ENCODE measurements around the gene PCBP4. TPM values are rescaled to one million over a fixed set of nuclear protein-coding genes. Genes with fewer than 3 reads are reported as not detected.

The PCBP4 gene
- total RNA-seq, 1 experiment from 2014 or later = 28.7 TPM

- TF ChIP-seq OVOL2 (CRISPR knock-in tag; IDR thresholded peaks at IDR 0.05; ENCODE audit: borderline replicate concordance) (no peak), SMAD4 (CRISPR knock-in tag; IDR thresholded peaks at IDR 0.05) (no peak), NFYB (CRISPR knock-in tag; conservative IDR thresholded peaks at IDR 0.05; ENCODE audit: low read depth) (peak; percentile 89), CBFB (CRISPR knock-in tag; IDR thresholded peaks at IDR 0.05; ENCODE audit: low read depth) (no peak), E2F5 (CRISPR knock-in tag; IDR thresholded peaks at IDR 0.05) (peak; percentile 60; the same call in 1 of the 2 replicates), ZBTB43 (CRISPR knock-in tag; IDR thresholded peaks at IDR 0.05) (peak; percentile 48; the same call in 1 of the 2 replicates), FOXK1 (CRISPR knock-in tag; IDR thresholded peaks at IDR 0.05) (peak; percentile 86), ZBTB21 (CRISPR knock-in tag; IDR thresholded peaks at IDR 0.05; ENCODE audit: borderline replicate concordance) (no peak), ESRRA (CRISPR knock-in tag; IDR thresholded peaks at IDR 0.05; ENCODE audit: borderline replicate concordance) (no peak), TCF7 (CRISPR knock-in tag; IDR thresholded peaks at IDR 0.05; ENCODE audit: low read depth) (no peak), SOX15 (CRISPR knock-in tag; IDR thresholded peaks at IDR 0.05) (no peak), GABPB1 (CRISPR knock-in tag; IDR thresholded peaks at IDR 0.05) (peak; percentile 82), ZNF219 (CRISPR knock-in tag; IDR thresholded peaks at IDR 0.05; ENCODE audit: borderline replicate concordance) (no peak), ZNF232 (CRISPR knock-in tag; IDR thresholded peaks at IDR 0.05) (peak; percentile 77; the same call in 1 of the 2 replicates)
- TF ChIP-seq, protein P1, sequence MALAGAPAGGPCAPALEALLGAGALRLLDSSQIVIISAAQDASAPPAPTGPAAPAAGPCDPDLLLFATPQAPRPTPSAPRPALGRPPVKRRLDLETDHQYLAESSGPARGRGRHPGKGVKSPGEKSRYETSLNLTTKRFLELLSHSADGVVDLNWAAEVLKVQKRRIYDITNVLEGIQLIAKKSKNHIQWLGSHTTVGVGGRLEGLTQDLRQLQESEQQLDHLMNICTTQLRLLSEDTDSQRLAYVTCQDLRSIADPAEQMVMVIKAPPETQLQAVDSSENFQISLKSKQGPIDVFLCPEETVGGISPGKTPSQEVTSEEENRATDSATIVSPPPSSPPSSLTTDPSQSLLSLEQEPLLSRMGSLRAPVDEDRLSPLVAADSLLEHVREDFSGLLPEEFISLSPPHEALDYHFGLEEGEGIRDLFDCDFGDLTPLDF (CRISPR knock-in tag; IDR thresholded peaks at IDR 0.05) = no peak
These were observed 25.3 kb downstream of the PCBP4 start, which contains the start of the genes PARP3 and RRP9 (continued) for GRCh38 chr3:51941798-51942602.

DNA sequence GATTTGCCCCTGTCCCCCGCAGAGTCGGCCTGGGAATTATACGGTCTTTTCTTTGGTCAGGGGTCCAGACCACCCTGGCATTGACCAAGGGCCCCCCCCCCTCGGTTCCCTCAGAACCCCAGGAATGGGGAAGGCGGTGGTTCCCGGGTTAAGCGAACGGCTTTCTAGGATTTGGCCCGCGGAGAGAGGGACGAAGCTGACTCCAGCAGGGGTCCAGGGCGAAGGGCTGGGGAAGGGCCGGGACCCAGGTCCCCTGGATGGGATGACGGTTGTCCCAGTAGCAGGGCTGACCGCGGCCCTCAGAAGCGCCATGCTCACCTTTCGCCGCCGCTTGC lies 25.8 kb downstream of the PCBP4 start:
- H3K36me3 Mint-ChIP-seq = peaks cover 30% of the 10 kb centered on the region
- peak; percentile 2 for ATAC-seq
- H3K27me3 Mint-ChIP-seq (ENCODE audit: low read depth) = no peaks in the 10 kb centered on the region; the same call in 1 of the 2 replicates
- DNase-seq (ENCODE audit: low spot score) = no peak
- CTCF ChIA-PET = interaction anchor here (0.6 to 3.4 kb wide), 40 partner anchors 11 to 879 kb away, joined by 3 to 49 read pairs (median 5); partner anchors contain the start of genes ABHD14A, ABHD14B, ACY1 and DUSP7
- no peaks in the 10 kb centered on the region for H3K9me3 Mint-ChIP-seq
- no peak overlapping the region for H3K27ac Mint-ChIP-seq
- peak overlapping the region; percentile 91 for H3K4me3 Mint-ChIP-seq
- POLR2A ChIA-PET = interaction anchor here (1.0 to 2.5 kb wide), 3 partner anchors 12 to 41 kb away, joined by 3 to 19 read pairs (median 5); partner anchors contain the start of genes ACY1 and PCBP4
- peaks cover 17% of the 10 kb centered on the region for H3K4me1 Mint-ChIP-seq
- TF ChIP-seq, protein P2, sequence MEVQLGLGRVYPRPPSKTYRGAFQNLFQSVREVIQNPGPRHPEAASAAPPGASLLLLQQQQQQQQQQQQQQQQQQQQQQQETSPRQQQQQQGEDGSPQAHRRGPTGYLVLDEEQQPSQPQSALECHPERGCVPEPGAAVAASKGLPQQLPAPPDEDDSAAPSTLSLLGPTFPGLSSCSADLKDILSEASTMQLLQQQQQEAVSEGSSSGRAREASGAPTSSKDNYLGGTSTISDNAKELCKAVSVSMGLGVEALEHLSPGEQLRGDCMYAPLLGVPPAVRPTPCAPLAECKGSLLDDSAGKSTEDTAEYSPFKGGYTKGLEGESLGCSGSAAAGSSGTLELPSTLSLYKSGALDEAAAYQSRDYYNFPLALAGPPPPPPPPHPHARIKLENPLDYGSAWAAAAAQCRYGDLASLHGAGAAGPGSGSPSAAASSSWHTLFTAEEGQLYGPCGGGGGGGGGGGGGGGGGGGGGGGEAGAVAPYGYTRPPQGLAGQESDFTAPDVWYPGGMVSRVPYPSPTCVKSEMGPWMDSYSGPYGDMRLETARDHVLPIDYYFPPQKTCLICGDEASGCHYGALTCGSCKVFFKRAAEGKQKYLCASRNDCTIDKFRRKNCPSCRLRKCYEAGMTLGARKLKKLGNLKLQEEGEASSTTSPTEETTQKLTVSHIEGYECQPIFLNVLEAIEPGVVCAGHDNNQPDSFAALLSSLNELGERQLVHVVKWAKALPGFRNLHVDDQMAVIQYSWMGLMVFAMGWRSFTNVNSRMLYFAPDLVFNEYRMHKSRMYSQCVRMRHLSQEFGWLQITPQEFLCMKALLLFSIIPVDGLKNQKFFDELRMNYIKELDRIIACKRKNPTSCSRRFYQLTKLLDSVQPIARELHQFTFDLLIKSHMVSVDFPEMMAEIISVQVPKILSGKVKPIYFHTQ (CRISPR knock-in tag; IDR thresholded peaks at IDR 0.05) = no peak
- TF ChIP-seq ESRRA (CRISPR knock-in tag; IDR thresholded peaks at IDR 0.05; ENCODE audit: borderline replicate concordance) = no peak
- TF ChIP-seq SMAD4 (CRISPR knock-in tag; IDR thresholded peaks at IDR 0.05) = no peak
- TF ChIP-seq, protein P3, sequence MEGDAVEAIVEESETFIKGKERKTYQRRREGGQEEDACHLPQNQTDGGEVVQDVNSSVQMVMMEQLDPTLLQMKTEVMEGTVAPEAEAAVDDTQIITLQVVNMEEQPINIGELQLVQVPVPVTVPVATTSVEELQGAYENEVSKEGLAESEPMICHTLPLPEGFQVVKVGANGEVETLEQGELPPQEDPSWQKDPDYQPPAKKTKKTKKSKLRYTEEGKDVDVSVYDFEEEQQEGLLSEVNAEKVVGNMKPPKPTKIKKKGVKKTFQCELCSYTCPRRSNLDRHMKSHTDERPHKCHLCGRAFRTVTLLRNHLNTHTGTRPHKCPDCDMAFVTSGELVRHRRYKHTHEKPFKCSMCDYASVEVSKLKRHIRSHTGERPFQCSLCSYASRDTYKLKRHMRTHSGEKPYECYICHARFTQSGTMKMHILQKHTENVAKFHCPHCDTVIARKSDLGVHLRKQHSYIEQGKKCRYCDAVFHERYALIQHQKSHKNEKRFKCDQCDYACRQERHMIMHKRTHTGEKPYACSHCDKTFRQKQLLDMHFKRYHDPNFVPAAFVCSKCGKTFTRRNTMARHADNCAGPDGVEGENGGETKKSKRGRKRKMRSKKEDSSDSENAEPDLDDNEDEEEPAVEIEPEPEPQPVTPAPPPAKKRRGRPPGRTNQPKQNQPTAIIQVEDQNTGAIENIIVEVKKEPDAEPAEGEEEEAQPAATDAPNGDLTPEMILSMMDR (IDR thresholded peaks at IDR 0.05) = no peak
- TF ChIP-seq, protein P4, sequence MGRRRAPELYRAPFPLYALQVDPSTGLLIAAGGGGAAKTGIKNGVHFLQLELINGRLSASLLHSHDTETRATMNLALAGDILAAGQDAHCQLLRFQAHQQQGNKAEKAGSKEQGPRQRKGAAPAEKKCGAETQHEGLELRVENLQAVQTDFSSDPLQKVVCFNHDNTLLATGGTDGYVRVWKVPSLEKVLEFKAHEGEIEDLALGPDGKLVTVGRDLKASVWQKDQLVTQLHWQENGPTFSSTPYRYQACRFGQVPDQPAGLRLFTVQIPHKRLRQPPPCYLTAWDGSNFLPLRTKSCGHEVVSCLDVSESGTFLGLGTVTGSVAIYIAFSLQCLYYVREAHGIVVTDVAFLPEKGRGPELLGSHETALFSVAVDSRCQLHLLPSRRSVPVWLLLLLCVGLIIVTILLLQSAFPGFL (CRISPR knock-in tag; IDR thresholded peaks at IDR 0.05; ENCODE audit: borderline replicate concordance) = no peak
- no peak for TF ChIP-seq GTF2I (CRISPR knock-in tag; conservative IDR thresholded peaks at IDR 0.05)
- no peak for TF ChIP-seq MYBL2 (CRISPR knock-in tag; IDR thresholded peaks at IDR 0.05)
- TF ChIP-seq E2F4 (CRISPR knock-in tag; IDR thresholded peaks at IDR 0.05; ENCODE audit: borderline replicate concordance, low read depth) = no peak
- TF ChIP-seq, protein P5, sequence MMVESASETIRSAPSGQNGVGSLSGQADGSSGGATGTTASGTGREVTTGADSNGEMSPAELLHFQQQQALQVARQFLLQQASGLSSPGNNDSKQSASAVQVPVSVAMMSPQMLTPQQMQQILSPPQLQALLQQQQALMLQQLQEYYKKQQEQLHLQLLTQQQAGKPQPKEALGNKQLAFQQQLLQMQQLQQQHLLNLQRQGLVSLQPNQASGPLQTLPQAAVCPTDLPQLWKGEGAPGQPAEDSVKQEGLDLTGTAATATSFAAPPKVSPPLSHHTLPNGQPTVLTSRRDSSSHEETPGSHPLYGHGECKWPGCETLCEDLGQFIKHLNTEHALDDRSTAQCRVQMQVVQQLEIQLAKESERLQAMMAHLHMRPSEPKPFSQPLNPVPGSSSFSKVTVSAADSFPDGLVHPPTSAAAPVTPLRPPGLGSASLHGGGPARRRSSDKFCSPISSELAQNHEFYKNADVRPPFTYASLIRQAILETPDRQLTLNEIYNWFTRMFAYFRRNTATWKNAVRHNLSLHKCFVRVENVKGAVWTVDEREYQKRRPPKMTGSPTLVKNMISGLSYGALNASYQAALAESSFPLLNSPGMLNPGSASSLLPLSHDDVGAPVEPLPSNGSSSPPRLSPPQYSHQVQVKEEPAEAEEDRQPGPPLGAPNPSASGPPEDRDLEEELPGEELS (CRISPR knock-in tag; IDR thresholded peaks at IDR 0.05) = no peak
- no peak for TF ChIP-seq ZNF263 (CRISPR knock-in tag; IDR thresholded peaks at IDR 0.05; ENCODE audit: low read depth)
